ENCODE measurements around the gene PDIA3.
"Not testable (repeated sequence)": the region's sequence is repeated elsewhere in the genome, so short reads cannot be mapped to it uniquely, and the experiment has no call there.

Gene PDIA3

DNA sequence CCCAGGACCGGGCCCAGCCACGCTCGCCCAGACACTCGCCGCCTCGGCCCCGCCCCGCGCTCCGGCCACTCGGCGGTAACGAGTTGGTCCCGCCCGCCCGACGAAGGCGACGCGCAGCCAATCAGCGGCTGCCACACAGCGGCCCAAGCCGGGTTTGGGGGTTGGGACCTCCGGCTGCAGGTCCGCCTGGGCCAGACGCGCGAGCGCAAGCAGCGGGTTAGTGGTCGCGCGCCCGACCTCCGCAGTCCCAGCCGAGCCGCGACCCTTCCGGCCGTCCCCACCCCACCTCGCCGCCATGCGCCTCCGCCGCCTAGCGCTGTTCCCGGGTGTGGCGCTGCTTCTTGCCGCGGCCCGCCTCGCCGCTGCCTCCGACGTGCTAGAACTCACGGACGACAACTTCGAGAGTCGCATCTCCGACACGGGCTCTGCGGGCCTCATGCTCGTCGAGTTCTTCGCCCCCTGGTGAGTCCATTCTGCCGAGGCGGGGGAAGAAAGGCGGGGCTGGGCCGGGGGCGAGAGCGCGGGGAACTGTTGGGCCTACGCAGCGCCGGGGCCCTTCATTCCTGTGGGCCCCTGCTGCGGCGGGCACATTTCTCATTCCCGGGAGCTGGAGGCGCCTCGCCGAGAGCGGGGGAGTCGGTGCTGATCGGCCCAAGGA lies at the start of gene PDIA3:
PDIA3 (plus strand) TSS at position 194 of the 658 bp plus-strand sequence; CDS start at position 296, 102 bp downstream.
- peak; percentile 74 to 77 for DNase-seq

DNA sequence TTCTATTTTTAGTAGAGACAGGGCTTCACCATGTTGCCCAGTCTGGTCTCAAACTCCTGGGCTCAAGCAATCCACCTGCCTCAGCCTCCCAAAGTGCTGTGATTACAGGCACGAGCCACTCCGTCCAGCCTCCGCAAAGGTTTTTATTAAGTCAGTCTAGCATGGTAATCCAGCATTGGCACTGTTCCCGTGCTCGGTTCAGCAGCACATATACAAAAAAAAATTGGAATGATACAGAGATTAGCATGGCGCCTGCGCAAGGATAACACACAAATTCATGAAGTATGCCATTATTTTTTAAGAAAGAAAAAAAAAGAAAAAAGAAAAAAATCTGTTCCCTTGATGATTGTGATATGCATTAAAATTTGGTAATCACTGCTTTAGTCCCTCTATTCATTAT lies 44.1 kb upstream of the PDIA3 start:
- no peak for DNase-seq

DNA sequence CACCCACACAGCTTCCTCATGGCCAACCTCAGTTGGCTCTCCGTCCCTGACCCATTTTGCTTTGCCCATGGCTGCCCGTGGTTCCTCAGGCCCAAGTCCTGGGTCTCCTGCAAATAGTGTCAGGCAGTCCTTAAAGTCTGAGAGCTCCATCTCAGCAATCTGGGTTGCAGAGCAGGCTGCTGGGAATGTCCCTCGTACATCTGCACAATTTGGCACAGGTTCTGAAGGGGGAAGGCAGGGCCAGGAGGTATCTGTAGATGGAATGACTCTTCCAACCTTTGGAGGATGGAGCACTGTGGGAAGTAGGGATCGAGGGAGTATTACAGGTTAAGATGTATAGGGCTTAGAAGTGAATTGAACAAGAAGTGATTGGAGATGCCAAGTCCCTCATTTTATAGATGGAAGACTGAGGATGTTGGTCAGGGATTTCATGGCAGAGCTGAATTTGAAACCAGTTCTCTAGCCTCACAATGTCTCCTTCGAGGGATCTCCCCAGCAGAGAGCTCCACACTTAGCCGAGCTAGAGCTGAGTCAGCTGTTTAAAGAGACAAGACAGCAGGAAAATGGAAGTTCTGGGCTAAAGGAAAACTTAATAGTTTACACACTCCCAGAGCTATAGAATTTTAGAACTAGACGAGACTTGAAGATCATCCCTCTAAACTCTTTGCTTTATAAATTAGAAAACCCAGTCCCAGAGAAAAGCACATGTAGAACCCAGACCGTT lies 43.4 kb upstream of the PDIA3 start:
- DNase-seq = no peak

DNA sequence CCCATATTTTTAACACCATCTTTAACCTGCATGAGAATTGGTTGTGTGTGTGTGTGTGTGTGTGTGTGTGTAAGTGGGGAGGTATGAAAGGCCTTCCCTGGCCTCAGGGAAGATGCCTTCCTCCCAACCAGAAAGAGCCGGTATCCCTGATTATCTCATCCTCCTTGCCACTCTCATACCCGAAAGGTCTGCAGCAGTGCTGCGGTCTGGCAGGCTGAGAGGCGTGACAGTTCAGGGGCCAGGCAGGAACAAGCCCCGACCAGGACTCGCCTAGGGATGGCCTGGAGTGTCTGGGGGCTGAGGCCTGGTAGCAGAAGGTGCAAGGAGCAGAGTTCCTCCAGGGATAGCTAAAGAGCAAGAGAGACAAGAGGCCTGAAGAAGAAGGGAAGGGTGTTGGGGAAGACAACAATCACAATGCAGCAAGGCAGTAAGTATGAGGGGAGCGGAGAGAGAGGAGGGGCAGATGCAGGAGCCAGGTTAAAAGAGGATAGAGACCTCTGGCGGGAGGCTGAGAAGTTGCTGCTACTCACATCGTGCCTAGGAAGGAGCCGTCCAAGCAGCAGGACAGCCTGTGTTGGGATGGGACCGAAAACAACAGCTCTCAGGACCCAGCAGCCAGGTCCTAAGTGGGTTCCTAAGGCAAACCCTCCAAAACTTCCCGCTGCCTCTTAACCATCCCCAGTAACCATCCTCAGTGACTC lies 35.7 kb upstream of the PDIA3 start:
- not testable (repeated sequence) for DNase-seq

DNA sequence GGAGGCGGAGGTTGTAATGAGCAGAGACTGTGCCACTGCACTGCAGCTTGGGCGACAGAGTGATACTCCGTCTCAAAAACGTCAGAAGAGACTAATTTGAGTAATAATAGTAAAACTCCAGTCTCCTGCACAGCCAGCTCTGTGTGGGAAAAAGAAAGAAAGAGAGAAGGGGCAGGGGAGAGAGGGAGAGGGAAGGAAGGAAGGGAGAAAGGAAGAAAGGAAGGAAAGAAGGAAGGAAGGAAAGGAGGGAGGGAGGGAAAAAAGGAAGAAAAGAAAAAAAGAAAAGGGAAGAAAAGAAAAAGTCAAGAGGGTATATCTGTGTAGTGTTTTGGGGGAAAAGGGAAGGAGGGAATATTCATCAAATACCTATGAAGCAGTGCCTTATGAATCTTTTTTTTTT lies 23.1 kb upstream of the PDIA3 start:
- no peak for DNase-seq

DNA sequence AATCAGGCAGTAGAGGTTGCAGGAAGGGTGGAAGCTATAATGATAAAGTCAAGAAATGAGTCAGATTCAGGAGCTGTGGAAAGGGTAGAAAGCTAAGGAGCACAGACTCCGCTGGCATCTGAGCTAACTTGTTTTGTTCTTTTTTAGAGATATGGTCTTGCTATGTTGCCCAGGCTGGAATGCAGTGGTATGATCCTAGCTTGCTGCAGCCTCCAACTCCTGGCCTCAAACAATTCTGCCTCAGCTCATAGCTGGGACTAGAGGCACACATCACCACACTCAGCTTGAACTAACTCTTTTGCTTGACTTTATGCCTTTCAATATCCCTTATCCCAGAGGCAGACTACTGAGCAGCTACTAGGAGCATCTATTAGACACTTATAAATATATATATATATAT lies 19.9 kb upstream of the PDIA3 start:
- DNase-seq = not testable (repeated sequence)

DNA sequence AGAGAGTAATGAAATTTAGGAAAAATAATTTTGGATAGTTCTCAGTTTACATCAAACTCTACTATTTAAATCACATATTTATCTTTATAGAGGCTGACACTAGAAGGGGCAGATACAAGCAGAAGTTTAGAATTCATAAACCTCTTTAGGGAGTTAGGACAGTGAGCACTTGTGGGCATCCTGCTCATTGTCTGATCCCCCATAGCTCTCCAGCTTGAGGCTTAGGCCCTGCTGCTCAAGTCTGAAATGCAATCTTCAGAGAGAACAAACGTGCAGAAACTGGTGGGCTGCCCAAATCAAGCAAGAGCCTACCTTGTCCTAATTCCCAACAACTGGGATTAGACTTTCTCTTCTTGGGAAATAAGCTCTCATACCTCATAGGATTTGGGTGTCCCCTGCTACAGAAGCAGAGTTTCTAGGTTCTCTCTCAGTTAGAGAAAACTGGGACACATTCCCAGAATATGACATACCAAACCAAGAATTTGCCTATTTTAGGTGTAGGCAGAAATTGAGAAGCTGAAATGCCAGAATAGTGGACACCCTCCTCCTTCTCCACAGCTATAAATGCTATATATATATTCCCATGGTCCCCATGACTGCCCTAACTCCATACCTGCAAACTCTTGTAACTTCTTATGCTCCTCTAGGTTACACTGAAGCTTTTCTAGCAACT lies 18.0 kb upstream of the PDIA3 start:
- not testable (repeated sequence) for DNase-seq

DNA sequence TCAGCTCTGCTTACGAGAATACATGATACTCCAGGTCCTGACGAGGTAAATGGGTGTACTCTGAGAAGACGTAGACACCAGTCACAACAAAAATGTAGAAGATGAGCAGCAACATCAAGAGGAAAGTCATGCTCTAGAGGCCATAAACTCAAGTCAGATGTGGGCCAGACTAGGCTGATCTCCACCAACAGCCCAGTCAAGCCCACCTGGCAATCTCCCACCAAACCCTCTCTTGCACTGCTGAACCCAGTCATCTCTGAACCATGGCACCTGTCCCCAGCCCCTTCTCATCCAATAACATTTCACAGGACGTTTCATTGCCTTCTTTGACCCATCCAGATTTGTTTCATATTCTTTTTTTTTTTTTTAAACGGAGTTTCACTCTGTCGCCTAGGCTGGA lies 10.8 kb upstream of the PDIA3 start:
- DNase-seq = no peak

DNA sequence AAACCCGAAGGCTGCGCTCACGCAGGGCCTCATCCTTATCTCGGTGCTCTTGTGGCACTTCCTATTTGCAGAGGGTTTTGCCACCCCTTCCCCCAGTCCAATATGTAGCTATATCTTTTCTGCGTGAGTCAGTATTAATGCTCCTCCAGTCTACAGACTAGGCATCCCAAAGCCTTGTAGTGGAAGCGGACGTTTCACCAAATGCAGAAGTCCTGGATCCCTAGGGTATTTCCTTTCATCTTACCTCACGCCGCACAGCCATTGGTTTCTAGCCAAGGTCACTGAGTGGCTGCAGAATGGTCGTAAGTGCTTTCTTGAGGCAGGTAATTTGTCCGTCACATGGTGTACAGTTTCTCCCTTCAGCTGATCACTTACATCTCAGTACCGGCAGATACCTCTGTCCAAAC lies 668 bp downstream of the PDIA3 start:
- peak in 1 of 2 experiments; percentile 38 for DNase-seq

DNA sequence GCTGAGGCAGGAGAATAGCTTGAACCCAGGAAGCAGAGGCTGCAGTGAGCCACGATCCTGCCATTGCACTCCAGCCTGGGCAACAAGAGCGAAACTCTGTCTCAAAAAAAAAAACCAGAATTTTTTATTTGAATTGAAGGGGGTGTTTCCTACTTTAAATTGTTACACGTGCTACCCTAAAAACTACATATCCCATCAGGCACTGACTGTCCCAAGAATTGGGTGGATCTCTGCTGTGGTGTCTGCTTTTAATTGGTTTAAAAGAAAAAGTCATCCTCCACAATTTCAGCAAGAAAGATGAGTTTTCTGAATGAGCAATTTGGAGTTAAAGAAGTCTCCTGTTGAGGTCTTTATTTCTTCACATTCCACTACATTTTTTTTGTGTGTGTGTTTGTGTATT lies 2.1 kb downstream of the PDIA3 start:
- DNase-seq = peak in 1 of 2 experiments; percentile 24

DNA sequence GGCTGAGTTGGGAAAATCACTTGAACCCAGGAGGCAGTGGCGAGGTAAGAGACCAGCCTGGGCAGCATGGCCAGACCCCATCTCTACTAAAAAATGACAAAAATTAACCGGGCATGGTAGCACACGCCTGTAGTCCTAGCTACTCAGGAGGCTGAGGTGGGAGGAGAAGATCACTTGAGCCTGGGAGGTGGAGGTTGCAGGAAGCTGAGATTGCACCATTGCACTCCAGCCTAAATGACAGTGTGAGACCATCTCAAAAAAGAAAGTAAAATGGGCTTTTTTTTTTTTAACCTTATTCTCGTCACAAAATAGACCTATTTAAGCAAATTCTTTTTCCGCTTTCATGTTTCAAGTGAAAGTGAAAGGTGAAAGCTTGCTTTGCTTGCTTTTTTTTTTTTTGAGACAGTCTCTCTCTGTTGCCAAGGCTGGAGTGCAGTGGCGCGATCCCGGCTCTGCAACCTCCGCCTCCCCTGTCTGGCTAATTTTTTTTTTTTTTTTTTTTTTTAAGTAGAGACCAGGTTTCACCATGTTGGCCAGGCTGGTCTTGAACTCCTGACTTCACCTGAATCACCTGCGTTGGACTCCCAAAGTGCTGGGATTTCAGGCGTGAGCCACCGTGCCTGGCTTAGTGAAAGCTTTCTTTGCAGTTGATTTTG lies 3.6 kb downstream of the PDIA3 start:
- DNase-seq = peak in 1 of 2 experiments; percentile 25

DNA sequence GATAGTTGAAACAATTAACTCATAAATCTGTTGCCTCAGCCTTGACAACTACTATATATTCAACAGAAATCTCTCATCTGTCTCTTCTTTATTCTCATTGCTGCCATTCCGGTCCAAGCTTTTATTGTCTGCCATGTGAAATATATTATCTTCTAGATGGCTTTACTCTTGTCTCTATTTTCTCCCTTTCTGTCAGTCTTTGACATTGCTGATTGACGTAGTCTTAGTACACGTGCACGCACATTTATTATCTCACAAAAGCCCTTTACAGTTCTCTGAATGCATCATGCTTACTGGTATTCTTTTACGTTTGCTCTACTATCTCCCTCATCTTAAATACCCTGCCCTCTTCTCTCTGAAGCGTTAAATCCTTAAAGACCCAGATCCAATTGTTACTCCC lies 5.6 kb downstream of the PDIA3 start:
- DNase-seq = no peak

DNA sequence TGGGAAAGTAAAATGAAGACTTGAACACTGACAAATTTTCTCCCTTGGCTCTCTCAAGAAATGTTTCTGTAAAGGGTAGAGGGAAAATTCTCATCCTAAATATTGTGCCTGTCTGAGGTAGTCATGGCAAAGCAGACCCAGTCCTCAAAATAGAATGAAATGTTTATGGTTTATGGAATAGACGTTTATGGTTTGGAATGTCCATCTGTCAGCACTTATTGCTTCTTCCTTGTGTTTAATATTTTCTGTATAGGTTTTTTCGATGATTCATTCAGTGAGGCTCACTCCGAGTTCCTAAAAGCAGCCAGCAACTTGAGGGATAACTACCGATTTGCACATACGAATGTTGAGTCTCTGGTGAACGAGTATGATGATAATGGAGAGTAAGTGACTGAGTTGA lies 16.6 kb downstream of the PDIA3 start:
- DNase-seq = no peak

DNA sequence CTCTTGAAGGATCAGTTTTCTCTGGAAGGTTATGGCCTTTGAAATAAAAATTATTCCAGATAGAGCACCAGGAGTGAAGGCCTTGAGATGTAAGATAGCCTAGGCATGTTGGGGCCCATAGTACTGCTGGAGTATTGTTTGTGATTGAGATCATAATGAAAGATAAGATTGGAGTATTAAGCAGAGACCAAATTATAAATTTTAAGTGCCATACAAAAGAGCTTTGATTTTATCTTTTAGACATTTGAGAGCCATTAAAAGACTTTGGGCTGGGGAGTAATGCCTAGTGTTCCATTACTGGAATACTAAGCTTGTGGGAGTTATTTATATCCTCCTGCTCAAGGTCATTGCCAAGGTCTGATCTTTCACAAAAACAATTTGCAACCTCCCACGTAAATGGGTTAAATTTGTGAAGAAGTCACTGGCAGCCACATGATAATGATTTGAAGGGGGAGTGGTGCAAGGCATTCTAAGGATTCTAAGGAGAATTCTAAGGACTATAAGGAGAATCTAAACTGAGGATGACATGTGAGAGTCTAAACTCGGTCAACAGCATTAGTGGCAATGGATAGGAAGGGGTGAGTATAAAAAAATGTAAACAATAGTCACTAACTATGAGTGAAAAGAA lies 17.7 kb downstream of the PDIA3 start:
- DNase-seq = no peak

DNA sequence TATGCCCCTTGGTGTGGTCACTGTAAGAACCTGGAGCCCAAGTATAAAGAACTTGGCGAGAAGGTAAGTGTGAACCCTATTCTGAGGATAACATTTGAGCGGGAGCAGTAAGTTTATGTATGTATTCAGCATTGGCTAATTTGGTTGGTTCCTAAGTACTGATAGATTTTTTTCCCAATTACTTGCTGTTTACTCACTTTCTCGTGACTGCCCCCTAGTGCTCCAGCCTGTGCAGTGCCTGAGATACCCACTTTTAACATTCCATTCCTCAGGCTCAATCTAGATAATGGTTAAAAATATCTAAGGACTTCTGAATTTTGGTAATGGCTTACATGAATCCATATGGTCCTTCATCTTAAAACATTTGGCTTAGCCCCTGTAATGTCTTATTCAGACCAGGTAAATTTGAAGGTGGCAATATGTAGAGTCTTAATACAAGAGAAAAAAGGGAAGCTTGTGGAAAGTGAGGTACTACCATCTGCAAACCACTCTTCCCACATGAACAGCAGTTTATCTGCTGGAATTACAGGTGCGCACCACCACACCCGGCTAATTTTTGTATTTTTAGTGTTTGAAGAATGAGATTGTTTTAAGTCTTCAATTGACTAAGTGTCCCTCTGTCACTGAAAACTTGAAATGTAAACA lies 23.5 kb downstream of the PDIA3 start:
- peak; percentile 73 to 74 for DNase-seq

DNA sequence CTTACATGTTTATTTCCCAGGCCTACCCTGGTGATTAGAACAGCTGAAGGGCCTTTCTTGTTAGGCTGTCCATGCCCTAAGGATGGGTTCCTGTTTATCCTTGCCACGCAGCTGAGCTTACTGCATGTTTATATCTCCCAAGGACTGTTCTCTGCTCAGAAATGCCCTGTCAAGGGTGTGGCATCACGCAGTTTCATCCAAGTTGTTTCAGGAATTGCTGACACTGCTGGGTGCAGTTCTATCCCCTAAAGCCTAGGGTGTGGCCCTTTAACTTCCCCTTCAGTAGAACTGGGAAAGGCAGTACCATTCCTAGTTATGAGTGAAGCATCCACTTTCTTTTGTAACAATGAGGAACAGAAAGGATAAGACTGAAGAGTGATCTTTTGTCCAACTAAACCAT lies 25.6 kb downstream of the PDIA3 start:
- DNase-seq = no peak

DNA sequence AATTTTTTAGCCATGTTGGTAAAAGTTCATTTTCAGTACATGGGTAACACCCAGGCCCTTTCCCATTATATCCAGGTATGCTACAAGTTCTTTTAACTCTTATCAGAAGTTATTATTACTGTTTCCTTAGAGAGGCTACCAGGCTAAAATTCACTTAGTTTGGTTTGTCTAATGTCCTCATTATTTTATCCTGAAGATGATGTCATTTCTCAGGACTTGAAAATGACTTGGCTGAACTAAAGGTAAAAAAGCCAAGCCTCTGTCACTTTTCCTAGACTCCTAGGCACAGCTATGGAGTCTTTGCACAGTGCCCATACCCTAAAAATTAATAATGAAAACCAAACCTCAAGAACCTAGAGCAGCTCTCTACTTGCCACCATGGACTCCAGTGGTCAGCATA lies 26.4 kb downstream of the PDIA3 start:
- DNase-seq = no peak

DNA sequence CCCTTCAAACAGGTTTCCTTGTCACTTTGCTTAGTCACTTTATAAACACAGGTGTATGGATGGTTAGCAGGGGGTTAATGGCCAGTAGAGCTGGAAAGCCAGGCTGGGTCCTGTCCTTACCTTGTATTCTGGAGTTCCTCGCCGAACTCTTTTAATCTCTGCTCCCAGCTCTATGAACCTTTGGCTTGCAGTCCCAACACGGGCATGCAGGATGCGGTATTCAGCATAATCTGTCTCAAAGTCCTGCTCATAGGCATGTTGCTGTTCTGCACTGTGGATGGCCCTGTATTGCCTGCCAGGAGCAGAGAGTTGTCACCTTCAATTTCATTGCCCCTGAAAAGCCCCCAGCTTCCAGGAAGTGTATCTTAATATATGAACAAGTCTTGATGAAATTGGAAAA lies 27.8 kb downstream of the PDIA3 start:
- DNase-seq = no peak

DNA sequence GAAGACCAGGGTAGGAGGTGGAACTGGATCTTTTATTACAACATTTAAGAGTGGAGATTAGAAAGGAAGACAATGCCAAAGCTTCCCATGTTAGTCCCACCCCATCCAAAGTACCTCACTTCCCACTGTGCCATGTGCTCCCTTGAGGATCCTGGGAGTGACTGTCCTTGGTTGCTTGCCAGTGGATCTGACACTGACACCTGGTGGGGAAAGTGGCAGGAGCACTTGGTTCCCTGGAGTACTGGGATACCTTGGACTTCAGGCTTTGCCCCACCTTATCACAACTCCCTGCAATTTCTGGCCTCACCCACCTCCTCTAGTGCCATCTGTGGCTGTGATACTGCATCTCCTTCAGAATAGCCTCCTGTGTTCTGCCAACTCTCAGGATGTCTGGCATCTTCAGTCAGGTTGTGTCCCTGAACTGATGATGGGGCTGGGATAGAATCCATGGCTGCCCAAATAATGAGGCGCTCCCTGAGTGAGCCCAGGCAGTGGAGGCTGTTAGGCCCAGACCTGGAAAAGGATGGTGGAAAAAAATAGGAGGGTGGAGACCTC lies 29.2 kb downstream of the PDIA3 start:
- no peak for DNase-seq

DNA sequence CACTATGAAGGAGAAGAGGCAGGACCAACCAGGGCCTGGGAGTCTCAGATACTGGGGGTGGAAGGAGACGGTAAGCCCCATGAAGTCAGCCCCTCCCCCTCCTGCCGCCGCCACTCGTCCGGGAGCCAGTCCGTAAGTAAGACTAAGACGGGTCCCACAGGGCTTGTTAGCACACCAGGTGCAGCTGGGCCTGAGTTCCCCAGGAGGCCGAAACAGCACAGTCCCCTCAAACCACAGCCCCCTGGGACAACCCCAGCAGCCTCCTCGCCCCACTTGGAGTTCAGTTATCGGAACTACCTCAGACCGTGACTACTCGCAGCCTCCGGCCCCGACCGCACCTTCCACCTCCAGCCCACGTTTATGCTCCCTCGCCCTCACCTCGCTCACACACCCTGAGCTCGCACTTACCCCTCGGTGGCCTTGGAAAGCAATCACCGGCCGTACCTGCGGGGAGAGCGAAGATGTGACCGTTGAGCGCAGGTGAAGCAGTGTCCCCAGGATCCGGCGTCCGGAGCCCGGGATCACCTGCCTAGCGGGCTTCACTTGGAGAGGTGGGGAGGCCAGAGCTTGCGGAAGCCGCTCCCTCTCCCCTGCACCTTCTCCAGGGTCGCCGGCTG lies 30.0 kb downstream of the PDIA3 start:
- DNase-seq = no peak

DNA sequence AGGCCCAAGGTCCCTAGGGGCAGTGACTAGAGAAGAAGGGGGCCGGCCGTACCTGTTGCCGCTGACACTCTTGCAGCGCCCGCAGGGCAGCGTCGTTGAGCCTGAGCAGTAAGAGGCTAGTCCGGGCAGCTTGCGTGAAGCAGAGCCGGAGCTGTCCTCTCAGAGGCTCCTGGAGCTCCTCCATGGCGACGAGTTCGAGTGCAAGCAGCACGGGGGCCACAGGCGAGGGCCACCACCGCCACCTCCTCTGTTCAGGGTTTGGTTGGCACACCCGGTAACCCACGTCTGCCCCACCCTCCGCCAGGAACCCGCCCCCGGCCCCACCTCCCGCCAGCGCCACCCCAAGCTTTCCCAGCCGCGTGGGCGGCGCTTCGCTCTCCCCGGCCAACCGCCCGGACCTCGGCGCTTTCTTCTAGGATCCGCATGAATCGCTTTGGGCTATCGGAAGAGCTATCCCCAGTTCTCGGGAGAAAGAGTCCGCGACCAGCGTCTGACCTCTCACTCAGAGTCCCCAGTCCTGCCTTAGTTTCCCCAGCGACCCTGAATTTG lies 30.6 kb downstream of the PDIA3 start, which contains the start of gene ELL3:
ELL3 (minus strand) TSS at position 249 of the 549 bp plus-strand sequence; CDS start at position 184, 65 bp downstream.
- DNase-seq = peak; percentile 78 to 82

All from AML-193 (cell line).